HG03139 (cell line): Measurements from ENCODE around the gene ENO1.
A peak's percentile ranks its signal among the peaks of the same experiment; 100 is the strongest.
"Not testable (repeated sequence)": the region's sequence is repeated elsewhere in the genome, so short reads cannot be mapped to it uniquely, and the experiment has no call there.

Source experiments
- ATAC-seq: cut with Tn5 transposase; IDR thresholded peaks from one replicate; pipeline ENCODE4 v1.9.1; 2021; ENCODE audit not compliant: unreplicated experiment

Gene ENO1

DNA sequence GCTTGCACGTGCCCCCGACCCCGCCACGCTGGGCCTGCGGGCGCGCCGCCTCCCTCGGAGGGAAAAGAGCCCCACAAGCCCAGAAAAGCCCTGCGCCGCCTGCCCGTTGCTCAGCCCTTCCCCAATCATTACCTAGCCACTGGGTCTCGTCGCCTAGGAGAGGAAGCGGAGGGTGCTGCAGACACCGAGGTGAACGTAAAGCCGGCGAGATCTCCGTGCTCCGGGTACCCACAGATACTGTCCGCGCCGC lies at the start of gene ENO1:
Gene ENO1 (minus strand): TSS at position 239 of the 250 bp plus-strand sequence. CDS start 3,778 bp downstream, outside the sequence.
- ATAC-seq = peak; percentile 1

DNA sequence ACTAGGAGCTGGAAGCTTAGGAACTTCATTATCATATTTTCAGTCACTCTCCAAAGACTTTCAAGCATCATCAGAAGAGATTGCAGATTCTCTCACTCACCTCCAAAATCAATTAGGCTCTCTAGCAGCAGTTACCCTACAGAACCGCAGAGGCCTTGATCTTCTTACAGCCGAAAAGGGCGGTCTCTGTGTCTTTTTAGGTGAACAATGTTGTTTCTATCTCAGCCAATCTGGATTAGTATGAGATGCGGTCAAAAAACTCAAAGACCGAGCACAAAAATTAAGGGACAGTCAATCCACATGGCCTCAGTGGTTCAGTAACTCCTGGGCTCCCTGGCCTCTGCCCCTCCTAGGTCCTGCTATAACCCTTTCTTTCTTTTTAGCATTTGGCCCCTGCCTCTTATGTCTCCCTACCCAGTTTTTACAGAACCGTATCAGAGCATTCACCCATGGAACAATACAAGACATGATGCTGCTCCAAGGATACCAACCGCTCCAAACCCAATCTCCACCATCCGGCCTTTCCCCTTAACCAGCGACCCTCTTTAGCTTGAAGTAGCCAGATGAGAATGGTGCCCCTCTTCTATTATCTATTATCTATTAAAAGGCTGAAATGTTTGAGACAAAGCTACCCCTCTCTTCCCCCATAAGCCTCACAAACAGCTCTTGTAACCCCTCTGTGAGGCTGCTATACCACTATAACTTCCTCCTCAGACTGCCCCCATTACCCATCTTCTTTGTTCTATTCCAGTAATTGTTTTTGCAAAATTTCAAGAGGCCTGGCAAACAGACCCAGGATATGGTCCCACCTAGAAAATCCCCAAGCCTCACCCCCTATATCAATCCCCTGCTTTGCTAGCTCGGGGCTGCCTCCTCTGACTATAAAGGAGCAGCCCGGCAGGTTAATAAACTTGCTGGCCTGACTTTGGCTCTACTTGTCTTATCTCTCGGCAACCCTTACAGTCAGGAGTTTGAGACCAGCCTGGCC lies 48.5 kb upstream of the ENO1 start:
- ATAC-seq = no peak

DNA sequence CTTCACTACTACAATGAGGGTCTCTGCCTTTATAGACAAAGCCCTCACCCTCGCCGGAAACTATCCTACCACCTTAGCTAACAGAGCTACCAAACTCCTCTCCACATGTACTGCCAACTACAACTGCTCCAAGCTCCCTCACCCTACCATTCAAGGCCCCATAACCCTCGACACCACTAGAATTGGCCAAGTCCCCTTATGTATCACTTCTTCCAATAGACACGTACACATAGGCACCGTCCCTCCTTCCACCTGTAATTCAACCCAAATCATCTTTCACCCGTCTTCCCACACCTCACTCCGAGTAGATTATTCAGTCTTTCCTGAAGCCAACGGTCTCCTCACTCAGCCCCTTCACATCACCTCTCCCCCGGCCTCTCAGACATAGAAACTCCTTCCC lies 47.5 kb upstream of the ENO1 start:
- ATAC-seq = no peak

DNA sequence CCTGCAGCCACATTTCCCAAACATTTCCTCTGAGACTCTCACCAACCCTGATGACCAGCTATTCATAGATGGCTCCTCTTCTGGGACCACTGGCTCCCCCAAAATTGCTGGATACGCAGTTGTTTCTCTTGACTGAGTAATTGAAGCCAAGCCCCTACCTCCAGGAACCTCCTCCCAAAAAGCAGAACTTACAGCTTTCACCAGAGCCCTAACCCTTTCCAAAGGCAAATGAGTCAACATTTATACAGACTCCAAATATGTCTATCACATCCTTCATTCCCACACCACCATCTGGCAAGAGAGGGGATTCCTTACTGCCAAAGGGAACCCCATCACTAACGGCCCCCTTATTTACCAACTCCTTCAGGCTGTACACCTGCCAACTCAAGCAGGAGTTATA lies 46.9 kb upstream of the ENO1 start:
- no peak for ATAC-seq

DNA sequence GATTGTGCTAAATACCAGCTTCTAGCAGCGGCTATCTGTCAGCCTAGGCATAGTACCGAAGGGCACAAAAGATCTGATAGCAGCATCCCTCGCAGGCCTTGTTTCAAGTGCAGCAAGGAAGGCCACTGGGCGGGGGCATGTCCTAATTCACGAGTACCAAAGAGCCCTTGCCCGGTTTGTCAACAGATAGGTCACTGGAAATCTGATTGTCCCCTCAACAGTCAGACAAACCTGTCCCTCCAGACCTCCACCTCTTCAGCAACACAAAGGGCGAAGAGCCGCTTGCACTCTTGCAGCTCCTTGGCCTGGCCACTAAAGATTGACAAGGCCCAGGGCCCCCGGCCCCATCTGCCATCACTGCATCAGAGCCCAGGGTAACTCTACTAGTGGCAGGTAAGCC lies 44.5 kb upstream of the ENO1 start:
- no peak for ATAC-seq

DNA sequence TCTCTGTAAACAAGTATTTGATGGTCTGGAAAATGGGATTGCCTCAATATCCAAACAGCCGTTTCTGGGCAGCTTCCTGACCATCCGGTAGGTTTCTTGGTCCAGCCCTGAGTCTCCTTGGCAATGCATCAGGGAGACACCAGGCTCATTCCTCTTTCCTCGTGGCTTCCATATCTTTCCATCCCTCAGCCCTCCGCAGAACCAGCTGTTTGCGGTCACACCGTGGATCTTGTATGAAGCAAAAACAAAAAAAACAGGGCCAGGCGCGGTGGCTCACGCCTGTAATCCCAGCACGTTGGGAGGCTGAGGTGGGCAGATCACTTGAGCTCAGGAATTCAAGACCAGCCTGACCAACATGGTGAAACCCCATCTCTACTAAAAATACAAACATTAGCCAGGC lies 39.0 kb upstream of the ENO1 start:
- not testable (repeated sequence) for ATAC-seq

DNA sequence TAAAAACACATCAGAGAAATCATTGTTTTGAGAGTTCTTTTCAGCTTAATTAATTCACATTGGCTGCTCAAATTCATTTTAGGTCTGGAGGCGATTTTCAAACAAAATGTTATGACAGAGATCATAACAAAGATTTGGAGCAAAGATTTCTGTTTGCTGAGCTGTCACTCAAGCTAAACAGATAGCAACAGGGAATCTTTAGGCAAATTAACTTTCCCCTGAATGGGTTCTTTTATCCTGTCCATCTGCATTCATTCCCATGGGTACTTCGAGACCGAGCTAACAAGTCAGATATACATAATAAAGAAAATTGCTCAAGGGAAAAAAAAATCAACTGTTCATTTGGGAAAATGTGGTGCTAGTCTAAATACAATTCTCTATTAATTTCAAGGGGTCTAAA lies 37.0 kb upstream of the ENO1 start:
- ATAC-seq = no peak

DNA sequence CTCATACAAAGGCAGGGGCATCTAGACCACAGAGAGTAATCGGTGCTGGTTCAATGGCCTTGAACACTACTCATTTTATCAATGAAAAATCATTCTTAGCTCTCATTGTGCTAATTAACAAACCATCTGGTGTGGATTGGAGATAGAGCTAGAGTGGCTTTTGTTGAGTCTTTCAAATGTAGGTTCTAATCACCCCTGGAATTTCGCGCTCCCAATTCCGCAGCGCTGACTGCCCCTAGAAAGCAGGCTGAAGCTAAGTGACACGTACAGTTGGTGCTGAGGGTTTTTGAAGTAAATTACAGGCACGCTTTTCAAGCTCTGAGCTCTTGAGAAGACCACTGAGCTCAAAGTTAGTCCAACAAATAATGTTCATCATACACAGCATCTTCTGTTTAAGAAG lies 36.0 kb upstream of the ENO1 start:
- ATAC-seq = no peak

DNA sequence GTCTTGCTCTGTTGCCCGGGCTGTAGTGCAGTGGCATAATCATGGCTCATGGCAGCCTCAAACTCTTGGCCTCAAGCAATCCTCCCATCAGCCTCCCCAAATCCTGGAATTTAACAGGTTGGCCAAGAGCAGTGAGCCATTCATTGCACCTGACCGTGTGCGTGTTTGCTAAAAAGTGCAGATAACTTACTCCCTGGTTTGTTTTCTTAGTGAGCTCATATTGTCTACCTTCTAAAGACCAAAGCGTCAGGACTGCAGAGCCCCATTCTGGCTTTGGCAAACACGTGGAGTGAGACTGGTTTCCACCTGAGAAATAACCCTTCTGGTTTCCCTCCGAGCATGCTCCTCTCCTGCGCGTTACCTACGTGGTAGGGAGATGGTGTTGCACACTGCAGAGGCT lies 35.0 kb upstream of the ENO1 start:
- ATAC-seq = no peak

DNA sequence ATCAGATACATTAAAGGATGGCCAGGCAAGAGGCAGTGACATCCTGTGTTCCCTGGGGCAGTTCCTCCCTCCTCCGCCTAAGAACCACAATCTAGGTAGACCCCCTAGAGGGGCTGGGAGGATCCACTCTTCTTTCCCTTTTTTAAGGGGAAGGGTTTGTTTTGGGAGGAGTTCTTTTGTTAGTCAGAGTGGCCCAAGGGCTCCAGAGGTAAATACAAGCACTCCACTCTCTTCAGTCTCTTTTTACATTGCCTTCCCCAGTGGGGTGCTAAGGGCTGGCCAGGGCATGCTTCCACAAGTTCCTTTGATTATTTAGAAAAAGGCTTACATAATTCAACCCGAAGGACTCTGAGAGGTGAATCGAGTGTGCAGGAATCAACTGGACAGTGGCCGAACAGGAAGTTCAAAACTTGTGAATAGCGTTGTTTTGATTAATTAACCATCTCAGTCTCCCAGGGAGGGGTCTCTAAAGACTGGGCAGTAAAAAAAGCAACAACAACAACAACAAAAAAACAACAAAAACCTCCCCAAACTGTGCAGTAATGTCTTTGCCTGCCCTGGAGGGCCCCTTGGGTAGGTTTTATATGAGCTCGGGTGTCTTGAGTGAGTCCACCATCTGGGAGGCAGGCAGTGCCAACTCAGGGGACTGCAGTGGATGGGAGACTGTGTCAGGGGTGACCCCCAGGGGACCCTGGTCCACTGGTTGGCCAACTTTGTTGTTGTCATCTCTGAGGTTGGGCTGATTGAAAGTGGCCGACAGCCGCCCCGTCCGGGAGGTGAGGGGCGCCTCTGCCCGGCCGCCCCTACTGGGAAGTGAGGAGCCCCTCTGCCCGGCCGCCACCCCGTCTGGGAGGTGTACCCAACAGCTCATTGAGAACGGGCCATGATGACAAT lies 33.2 kb upstream of the ENO1 start:
- ATAC-seq = no peak

DNA sequence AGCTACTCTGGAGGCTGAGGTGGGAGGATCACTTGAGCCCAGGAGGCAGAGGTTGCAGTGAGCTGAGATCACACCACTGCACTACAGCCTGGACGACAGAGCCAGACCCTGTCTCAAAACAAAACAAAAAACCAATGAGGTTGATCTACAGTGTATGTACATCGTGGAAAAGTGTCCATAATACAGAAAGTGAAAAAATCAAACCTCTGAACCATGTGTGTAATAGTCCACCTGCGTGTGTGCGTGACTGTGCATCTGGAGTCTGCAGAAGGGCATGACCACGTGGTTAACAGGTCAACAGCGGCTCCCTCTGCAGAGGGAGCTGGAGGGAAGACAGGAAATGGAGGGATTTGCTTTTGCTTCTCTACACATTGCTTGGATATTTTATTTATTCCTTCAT lies 32.4 kb upstream of the ENO1 start:
- ATAC-seq = no peak

DNA sequence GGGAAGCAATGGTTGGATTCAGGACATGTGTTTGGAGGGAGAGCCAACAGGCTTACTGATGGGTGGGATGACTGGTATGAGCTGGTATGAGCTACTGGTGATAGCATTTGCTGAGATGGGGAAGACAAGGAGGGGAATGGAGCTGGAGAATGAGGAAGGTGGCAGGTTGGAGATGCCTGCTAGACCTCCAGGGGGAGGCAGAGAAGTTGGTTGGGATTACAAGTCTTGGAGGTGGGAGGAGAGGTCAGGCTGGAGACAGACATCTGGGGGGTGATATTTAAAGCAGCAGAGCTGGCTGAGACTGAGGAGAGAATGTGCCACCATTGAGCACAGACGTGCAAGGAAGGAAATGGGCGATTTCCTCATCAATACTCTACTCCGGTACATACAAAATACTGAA lies 31.8 kb upstream of the ENO1 start:
- ATAC-seq = no peak

DNA sequence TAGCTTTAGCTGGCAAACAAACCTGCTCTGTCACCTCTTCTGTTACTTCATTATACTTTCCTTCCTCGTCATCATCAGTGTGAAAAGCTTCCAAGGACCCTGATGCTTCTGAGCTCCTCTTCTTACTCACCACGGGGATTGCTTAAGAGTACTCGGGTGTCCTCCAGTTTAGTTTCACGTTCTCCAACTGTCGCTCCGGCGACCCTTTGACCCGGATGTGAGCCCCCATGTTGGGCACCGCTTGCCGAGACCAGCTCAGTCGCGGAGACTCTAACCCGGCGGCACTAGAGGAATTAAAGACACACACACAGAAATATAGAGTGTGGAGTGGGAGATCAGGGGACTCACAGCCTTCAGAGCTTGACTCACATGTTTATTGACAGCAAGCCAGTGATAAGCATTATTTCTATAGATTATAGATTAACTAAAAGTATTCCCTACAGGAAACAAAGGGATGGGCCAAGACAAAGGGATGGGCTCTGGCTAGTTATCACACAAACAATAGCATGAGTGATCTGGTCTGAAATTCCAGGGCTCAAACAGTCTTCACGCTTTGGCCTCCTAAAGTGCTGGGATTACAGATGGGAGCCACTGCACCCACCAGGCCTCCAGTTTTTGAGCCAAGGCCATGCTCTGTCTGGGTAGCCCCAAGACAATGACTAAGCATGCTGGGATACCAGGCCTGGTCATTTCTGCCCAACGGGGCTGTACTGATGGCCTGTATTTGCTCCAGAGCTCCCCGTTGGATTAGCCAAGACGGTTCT lies 30.1 kb upstream of the ENO1 start:
- ATAC-seq = no peak

DNA sequence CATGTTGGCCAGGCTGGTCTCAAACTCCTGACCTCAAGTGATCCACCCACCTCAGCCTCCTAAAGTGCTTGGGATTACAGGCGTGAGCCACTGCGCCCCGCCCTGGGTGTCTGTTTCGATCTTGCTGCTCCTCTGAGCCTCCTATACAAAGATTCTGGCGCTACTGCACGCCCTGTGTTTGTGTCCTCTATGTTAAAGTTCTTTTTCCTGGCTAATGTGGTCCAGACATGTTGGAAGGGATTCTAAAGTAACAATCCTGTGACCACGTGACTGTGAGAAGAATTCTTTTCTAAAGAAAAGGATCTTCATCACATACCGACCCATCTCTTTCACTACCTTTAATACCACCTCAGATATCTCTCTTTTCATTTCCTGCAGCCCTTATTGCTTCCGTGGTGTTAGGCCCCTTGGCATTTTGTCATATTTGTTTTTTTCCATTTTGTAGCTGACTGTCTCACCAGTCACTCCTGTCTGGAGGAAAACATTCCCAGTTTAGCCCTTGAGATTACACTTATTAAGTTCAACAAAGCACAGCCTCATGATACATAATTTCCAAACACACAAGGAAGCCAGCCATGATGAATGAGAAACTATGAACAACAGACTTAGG lies 27.2 kb upstream of the ENO1 start:
- ATAC-seq = no peak

DNA sequence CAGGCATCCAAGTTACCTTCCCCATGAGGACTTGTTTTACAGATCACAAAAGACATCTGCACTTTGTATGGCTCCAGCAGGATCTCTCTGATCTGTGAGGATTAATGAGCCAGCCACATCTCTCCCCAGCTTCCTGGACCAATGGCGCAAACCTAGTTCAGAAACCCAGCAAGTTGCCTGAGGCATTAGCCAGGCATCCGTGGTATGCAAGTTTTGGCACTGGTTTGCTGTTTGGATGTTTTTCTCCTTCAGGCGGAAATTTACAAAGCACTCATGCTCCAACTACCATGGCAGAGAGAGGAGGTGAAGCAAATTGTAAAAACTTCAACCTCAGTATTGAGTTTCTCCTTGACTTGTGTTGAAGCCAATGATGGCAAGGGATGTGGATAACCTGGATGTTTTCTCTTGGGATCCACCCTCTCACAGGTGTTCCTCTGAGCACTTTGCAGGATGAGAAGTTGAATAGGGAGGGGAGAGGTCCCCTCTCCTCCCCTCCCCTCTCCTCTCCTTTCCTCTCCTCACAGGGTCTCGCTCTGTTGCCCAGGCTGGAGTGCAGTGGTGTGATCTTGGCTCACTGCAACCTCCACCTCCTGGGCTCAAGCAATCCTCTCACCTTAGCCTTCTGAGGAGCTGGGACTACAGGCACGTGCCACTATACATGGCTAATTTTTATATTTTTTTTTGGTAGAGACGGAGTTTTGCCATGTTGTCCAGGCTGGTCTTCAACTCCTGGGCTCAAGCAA lies 25.6 kb upstream of the ENO1 start:
- no peak for ATAC-seq

DNA sequence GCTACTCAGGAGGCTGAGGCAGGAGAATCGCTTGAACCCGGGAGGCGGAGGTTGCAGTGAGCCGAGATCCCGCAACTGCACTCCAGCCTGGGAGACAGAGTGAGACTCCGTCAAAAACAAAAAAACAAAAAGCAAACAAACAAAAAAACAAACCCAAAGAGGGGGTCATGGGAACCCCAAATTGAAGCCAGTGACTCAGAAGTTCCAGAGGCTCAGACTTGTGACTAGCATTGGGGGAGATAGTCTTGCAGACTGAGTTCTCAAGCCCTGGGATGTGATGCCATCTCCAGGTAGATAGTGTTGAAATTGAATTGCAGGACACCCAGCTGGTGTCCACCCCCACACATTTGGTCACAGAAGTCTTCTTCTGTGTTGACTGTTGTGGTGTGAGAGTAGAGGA lies 24.9 kb upstream of the ENO1 start:
- no peak for ATAC-seq

DNA sequence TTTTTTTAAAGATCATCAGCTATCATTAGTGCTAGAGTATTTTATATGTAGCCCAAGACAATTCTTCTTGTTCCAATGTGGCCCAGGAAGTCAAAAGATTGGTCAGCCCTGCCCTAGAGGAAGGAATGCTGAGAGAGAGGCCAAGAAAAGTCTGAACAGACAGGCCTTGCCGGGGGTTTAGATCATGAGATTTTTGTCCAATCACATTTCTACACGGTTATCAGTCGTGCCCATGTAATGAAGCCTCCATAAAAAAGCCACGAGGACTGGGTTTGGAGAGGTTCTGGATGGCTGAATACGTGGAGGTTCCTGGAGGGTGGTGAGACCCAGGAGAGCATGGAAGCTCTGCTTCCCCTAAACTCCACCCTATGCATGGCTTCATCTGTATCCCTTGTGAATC lies 24.3 kb upstream of the ENO1 start:
- ATAC-seq = no peak

DNA sequence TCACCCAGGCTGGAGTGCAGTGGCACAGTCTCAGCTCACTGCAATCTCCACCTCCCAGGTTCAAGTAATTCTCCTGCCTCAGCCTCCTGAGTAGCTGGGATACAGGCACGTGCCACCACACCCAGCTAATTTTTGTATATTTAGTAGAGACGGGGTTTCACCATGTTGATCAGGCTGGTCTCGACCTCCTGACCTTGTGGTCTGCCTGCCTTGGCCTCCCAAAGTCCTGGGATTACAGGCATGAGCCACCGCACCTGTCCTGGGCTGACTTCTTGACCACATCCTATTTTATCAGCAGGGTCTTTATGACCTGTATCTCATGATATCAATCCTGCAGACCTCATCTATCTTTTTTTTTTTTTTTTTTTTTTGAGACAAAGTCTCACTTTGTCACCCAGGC lies 22.2 kb upstream of the ENO1 start:
- not testable (repeated sequence) for ATAC-seq

DNA sequence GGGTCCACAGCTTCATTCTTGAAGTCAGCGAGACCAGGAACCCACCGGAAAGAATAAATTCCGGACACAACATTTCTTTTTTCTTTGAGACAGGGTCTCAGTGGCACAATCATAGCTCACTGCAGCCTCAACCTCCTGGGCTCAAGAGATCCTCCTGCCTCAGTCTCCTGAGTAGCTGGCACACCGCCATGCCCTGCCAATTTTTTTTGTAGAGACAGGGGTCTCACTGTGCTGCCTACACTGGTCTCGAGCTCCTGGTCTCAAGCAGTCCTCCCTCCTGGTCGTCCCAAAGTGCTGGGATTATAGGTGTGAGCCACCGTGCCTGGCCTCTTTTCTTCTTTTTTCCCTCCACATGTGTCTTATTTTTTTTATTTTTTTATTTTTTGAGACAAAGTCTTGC lies 20.6 kb upstream of the ENO1 start:
- no peak for ATAC-seq

DNA sequence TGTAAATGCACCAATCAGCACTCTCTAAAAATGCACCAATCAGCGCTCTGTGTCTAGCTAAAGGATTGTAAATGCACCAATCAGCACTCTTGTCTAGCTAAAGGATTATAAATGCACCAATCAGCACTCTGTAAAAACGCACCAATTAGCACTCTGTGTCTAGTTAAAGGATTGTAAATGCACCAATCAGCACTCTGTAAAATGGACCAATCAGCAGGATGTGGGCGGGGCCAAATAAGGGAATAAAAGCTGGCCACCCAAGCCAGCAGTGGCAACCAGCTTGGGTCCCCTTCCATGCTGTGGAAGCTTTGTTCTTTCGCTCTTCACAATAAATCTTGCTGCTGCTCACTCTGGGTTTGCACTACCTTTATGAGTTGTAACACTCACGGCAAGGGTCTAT lies 19.9 kb upstream of the ENO1 start:
- not testable (repeated sequence) for ATAC-seq
